Right lung (tissue), 5 donors: ENCODE data around the gene EFS. TPM values are rescaled to one million over a fixed set of nuclear protein-coding genes. Genes with fewer than 3 reads are reported as not detected.

Experiments used
- DNase-seq, 2 donors: peaks; one replicate each; pipeline ENCODE4 v3.0.0-alpha.2; 2013
- polyA plus RNA-seq, 5 donors: library from polyadenylated mRNA; unstranded; fragments of 120-200 nt; gene quantifications; one replicate each; pipeline versions ENCODE4 v1.2.1 to v1.2.3, GENCODE V29; 2013; ENCODE audit warnings: inconsistent platforms in 1 of 5, low replicate concordance in 1 of 5; ENCODE audit not compliant: insufficient read length in 5 of 5, insufficient read depth in 1 of 5

EFS gene
- polyA plus RNA-seq, 5 donors = 37.4 to 67.0 (median 49.9) TPM

DNA sequence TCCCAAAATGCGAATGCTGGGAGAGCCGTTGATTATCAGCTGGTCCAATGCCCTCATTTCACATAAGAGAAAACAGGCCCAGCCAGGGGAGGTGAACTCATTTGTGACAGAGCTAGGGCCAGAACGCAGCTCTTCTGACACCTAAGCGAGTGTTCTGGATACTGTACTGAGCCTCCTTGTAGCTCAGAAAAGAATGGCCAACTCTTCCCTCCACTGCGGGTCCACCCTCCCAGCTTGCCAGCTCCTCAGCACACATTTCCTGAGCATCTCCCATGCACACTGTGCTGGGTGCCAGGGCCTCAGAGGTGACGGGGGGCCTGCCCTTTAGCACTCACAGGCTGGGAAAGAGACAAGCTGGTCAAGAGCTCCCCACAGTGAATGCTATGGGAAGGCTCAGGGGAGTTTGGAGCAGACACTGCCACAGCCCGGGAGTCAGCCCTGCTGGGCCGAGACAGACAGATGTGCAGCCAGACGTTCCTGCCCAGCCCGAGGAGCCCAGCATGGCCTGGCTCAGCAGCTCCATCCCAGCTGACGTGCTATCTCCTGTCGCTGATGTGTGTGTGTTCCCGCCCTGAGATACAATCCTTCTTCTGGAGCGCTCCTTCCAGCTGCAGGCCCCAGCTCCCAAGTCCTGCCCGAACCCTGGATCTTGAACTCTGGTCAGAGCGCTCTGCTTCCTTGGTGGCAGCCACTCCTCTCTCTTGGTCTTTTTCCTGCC, 15.4 kb upstream of the EFS start:
- no peak for DNase-seq

DNA sequence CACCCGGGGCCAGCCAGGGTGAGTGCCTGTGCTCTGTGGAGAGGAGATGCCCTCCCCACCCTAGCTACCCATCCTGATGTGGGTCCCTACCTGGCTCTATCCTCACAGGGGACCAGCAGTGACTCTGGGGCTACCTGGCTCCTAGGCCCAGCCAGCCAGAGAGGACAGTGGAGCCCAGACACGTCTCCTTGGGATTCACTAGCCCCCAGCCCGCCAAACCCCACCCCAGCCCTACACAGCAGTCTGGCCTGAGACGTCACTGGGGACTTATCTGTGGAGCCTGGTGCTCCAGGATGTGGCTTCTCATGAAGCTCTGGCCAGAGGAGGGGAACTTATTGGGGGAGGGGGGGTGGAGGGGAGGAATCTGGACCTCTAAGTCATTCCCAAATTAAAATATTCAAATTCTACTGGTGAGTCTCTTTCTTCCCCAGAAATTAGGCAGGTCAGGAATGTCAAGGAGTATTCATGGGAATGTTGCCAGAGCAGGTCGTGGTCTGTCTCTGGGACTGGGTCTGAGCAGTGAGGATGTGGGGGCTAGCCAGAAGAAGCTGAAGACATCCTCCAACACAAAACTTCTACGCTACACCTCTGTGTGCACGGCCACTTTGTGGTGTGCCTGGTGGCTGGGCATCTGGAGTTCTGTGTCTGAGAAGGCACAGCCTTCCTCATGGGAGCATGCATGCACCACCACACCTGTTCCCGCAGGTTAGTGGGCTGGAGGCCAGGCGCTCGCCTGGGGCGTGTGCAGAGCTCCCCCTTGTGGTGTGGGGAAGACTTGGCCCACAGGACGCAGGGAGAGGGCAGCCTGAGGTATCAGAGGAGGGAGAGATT, 14.6 kb upstream of the EFS start:
- peak; percentile 40 to 53 for DNase-seq

DNA sequence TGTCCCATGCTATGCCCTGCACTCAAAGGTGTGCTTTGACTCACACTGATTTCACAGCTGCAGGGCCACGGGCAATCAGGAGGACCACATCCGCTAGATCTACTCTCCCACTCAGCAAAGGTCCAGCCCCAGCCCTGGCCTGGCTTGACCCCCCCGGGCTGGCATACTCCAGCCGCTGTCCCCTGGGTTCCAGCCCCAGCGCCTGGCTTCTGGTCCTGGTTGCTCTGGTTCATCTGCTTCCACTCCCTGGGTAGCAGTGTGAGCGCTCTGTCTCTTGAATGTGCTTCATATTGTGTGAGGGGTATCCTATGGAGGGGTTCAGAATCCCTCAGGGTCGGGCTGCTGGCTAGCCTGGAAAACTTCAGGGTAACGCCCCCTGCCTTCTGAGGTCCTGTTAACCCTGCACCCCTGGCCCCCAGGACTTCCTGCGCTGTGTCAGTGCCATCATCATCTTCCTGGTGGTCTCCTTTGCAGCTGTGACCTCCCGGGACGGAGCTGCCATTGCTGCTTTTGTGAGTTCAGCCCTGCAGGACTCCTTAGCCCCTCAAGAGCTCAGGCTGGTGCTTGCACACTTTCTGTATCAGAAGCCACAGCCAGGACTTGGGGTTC, 13.7 kb upstream of the EFS start:
- DNase-seq = no peak

DNA sequence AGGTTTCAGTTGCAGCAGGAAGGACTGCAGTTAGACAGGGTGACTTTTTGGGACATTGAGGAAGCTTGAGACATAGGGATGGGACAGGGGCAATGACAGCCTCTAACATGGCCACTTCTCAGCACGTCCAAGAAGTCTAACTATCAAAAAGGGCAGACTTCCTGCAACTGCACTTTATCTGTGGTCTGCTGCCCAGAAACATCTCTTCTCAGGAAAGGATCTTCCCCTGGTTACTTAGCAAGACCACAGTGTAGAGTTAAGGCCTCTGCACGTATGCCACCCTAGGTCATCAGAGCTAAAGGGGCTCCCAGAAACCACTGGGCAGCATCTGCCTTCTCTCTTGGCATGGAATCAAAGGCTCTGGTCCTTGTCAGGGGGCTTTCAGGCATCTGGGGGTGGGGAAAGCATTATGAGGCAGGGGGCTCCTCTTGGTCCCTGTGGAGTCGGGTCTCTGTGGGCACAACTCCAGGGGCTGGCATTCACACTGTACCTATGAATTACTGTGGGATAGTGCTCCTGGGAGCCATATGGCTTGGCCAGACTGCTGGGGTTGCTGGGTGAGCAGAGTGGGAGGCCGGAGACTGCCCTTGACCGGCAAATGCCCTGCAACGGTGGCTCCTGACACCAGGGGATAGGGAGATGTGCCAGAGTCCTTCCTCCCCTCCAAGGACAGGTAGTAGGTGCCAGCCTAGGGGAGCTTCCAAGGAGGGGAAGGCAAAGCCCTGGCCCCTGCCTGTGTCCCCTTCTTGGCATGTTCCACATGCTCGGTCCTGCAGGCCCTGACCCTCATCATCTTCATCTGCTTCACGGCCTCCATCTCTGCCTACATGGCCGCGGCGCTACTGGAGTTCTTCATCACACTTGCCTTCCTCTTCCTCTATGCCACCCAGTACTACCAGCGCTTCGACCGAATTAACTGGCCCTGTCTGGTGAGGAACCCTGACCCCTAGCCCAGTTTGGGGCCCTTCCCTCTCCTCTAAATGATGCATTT, 12.9 kb upstream of the EFS start:
- DNase-seq = no peak

DNA sequence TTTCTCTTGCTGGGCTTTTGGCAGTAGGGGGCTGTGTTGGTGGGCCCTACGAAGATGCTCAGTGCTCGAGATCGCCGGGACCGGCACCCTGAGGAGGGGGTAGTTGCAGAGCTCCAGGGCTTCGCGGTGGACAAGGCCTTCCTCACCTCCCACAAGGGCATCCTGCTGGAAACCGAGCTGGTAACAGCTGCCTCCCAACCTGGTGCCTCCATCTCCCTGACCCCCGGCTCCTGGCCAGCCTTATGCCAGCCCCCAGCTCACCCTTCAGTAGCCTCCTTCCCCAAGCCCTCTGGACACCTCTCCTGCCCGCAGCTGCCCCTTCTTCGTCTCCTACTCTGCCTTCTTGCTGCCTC, 12.2 kb upstream of the EFS start:
- no peak for DNase-seq

DNA sequence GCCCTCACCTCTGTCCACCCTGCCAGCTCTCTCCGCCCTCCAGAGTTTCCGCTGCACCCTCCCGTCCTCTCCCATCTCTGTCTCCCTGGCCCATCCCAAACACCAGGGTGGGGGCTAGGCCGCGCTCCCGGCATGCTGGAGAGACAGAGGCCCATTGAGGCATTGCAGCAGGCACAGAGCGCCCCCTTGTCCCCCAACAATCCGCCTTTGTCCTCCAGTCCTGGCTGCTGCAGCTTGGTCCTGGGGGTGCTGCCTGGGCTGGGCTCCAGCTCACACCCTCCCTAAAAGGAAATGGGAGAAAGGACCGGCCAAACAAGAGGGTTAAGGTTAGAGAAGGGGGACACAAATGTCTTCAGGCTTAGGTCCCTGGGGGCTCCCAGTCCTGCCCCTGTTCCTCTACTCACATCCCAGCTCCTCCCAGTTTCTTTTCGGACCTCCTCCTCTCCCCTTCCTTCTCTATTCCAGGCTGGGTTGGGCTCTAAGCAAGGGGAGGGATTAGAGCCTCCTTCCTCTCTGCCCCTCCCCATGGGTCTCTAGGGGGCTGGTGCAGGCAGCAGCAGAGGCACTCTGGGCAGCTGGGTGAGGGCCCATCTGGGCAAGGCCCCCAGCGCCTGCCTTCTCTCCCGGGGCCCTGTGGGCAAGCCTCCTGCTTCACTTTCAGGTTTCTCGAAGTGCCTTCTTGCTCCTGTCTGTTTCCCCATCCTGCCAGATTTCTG, 11.7 kb upstream of the EFS start, which contains the start of gene CMTM5:
Gene CMTM5, plus strand, starts transcription at position 565 of the 716 bp plus-strand sequence. CDS start 206 bp downstream, outside the sequence.
- peak in 1 of 2 donors; percentile 30 for DNase-seq

DNA sequence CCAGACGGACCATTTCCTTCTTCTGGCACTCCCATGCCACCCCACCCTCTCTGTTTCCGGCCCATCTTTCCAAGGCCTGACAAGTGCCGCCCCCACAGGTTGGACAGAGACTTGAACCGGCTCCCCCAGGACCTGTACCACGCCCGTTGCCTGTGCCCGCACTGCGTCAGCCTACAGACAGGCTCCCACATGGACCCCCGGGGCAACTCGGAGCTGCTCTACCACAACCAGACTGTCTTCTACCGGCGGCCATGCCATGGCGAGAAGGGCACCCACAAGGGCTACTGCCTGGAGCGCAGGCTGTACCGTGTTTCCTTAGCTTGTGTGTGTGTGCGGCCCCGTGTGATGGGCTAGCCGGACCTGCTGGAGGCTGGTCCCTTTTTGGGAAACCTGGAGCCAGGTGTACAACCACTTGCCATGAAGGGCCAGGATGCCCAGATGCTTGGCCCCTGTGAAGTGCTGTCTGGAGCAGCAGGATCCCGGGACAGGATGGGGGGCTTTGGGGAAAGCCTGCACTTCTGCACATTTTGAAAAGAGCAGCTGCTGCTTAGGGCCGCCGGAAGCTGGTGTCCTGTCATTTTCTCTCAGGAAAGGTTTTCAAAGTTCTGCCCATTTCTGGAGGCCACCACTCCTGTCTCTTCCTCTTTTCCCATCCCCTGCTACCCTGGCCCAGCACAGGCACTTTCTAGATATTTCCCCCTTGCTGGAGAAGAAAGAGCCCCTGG, 10.7 kb upstream of the EFS start:
- no peak for DNase-seq

DNA sequence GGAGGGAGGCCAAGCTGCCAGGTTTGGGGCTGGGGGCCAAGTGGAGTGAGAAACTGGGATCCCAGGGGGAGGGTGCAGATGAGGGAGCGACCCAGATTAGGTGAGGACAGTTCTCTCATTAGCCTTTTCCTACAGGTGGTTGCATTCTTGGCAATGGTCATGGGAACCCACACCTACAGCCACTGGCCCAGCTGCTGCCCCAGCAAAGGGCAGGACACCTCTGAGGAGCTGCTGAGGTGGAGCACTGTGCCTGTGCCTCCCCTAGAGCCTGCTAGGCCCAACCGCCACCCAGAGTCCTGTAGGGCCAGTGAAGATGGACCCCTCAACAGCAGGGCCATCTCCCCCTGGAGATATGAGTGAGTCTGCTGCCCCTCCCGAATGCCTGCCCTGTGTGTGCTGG, 8.1 kb upstream of the EFS start:
- DNase-seq = no peak

DNA sequence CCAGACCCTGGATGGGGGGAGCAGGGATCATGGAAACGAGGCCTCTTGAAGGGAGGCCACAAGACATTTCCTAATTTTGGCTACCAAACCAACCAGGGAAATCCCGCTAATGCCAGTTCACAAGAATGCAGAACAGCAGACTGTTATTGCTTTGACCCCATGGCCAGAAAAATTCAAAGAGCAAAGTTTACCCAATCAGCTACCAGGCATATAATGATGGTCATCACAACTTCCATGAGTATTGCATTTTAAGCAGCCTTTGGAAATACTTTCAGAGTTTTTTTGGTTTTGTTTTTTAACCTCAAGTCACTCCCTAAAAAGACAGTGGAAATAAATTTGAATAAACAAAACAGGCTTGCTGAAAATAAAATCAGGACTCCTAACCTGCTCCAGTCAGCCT, 7.5 kb upstream of the EFS start, which contains the start of gene IL25:
Gene IL25, plus strand, starts transcription at position 301 of the 400 bp plus-strand sequence.
- DNase-seq = no peak

DNA sequence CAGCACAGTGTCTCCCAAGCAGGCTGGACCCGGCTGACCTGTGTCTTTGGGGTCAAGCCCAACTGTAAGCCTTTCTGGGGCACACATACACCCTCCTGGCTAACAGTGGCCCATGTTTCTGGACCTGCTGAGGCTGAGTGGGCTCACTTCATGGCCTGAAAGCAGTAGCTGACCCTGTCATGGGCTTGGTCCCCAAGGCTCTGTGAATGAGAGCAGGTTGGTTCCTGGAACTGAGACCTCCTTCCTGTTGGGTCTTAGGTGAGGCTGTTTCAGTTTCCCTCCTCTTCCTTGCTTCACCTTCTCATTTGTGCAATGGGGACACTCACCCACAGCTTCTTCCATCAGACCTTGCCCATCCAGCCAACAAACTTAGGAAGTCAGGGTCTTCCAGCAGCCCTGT, 6.9 kb upstream of the EFS start:
- DNase-seq = no peak

DNA sequence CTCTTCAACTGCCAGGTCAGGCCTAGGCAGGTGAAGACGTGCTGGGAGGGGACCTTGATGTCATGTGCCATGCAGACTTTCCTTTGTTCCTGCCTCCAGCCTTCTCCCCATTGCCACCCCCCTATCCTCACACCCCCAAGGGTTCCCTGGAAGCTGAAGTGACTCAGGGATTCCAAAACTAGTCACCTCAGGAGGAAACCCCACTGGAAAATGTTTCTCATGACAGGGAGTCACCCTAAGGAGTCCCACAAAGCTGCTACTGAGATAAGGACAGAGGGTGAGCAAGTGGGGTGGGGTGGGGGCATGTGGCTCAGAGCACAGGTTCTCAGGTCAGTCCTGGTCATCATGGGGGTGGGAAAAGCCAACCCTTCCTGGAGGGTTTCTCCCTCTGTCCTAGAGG, 5.2 kb upstream of the EFS start:
- no peak for DNase-seq

DNA sequence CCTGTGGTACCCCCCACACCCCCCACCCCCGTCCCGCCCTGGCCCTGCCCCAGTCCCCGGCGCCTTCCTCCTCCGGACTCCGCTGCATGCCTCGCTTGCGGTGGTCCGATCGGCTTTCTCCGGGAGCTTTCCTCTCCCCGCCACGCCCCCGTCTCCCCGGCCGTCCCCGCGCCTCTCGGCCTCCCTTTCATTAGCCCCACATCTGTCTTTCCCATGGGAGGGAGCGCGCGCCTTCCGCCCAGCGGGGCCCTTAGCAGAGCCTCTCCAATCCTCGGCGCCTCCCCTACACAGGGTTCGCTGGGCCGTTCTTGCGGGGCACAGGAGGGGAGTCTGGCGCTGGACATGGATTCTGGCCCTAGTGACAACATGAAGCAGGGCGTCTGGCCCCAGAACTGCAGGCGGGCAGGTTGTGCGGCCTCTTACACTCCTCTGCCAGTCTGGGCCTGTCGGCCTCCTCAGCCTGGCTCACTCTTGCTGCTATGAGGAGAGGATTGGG, 1.5 kb upstream of the EFS start:
- peak; percentile 86 to 91 for DNase-seq

DNA sequence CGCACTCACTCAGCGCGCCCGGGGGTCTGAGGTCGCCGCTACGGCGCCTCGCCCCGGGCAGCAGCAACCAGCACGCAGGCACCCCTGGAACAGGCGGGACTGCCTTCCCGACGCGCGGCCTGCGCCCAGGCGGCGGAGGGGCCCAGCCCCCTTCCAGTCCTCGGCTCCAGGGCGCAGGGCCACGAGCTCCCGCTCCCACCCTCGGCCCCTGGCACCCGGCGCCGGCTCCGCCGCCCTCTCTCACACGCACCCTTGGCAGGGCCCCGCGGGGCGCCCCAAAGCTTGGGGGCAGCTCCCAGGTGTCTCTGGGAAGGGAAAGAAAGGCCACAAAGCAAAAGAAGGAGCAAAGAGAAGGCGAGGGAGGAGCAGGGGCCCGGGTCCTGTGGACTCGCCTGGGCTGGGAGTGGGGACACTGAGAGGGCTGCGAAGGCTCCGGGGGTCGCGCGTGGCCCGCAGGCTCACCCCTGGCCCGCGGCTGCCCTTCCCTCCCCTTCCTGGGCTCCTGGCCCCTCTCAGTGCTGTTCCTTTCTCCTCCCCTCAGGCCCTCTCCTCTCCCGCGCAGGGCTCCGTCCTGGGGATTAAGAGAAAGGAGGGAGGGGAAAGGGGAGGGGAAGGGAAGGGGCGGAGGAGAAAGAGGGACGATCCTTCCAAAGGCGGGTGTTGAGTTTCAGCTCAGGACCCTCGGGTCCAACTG, 907 bp upstream of the EFS start:
- DNase-seq = peak in 1 of 2 donors; percentile 92

DNA sequence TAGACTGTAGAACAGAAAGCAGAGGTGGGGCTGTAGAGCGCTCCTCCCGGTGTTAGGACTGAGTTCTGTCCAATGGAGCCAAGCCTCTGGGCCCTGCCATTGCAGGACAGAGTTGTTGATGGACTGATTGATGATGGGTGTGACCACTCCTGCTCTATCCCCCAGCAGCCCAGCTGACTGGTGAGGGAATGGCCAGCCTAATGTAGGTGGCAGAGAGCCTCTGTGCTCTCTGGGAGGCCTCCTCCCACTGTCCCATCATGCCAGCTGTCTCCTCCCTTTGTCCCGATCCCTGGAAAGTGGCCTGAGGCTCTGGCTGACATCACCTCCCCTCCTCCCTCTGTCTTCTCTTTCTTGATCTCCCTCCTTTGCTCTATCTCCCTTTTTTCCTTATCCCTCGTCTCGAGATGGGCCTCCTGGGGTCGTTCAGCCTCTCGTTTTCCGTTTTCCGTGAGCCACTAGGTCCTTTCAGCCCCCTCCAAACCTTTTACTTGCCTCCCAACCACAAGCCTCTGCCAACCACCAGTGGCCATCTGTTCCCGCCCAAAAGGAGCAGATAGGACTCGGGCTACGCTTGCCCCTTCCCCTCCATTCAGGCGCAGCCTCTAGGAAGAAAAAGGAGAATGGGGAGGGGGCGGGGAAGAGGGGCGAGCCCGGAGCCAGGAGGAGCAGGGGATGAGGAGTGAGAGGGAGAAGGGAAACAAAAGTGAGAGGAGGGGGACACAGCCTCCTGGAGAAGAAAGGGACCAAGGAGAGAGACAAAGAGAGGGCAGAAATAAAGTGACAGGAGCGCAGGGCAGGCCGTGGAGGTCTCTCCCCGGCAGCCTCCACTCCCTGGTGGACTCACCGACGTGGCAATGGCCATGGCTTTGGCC, 572 bp downstream of the EFS start:
- peak; percentile 38 to 42 for DNase-seq

DNA sequence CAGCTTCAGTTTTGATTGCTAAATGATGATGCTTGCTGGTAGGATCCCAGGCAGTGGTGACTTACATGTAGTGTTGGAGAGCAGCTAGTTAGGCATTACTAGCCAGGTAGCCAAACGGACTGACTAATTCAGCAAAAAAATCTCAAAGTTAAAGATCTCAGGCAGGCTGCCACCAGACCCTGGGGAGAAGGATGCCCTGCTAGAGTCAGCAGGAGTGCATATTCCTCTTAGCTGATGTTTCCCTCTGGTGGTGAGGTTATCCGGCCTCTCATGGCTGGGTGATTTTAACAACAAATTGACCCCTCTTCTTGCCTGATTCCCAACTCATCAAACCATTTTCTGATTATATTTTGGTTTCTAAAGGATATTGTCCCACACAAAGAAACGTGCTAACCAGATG, 2.8 kb downstream of the EFS start:
- no peak for DNase-seq

DNA sequence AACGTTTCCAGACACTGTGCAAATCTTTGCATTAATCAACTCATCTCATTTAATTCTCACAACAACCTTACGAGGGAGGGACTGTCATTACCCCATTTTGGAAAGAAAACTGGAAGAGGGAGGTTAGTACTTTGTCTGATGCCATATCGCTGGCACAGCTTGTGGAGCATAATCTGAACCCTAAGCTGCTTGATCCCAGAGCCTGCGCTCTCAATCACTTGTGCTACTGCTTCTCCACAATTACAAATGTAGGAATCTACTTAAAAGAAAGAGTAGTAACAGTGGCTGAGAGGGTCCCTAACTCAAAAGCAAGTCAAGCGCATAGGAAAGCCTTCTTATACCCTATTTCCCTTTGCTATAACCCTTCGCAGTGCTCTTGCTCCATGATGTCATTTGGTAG, 3.2 kb downstream of the EFS start:
- no peak for DNase-seq

DNA sequence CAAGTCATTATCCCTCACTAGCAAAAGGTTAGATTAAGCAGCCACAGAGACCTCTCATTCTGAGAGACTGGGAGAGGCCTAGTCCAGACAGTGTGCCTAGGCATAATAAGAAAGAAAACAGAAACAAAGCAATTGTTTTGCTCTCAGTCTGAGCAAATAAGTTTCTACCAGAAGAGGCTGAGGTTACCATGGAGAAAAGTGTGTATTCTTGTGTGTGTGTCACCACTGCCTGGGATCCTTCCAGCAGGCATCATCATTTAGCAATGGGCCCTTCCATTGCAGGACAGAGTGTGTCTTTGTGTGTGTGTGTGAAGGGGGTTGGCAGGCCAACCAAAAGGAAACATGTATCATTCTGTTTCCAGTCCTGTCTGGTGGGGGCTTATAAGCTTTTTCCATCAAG, 3.7 kb downstream of the EFS start:
- no peak for DNase-seq

DNA sequence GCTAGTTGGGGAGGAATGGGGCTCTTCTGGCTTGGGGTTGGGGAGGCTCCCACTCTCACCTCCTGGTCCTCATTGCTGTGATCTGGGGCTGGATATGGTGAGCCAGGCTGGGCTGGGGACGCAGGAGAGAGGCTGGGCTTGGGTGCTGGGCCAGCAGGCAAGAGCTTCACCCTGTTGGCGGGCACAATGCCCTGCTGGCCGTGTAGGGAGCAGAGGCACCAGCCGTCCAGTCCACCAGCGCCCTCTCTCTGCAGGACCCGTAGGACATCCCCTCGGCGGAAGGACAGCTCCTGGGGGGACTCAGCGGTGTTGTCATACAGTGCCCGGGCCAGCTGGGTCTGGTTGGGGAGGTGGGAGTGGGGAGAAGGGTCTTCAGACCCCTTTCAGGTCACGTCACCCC, 4.5 kb downstream of the EFS start:
- no peak for DNase-seq
